DOHH2 (cell line): ENCODE data around the gene OR52R1.

ENCODE experiments used
- H3F3A ChIP-seq: fragments of 200-600 bp; sonication (generic), shearing (Covaris generic); 2 replicates; pipeline ENCODE4 v1.6.0; 2016; ENCODE audit warnings: antibody characterized with exemption, mild to moderate bottlenecking; ENCODE audit not compliant: control insufficient read depth, insufficient read depth
- H3K27ac ChIP-seq: fragments of 200-600 bp; sonication (generic); 2 replicates; pipeline ENCODE4 v1.5.1; 2014; ENCODE audit warnings: low read depth, mild to moderate bottlenecking, low read length, moderate library complexity
- H3K27me3 ChIP-seq: fragments of 200-600 bp; sonication (generic); 2 replicates; pipeline ENCODE4 v1.6.1; 2014; ENCODE audit warnings: mild to moderate bottlenecking, low read length, mixed read lengths; ENCODE audit not compliant: control insufficient read depth
- H3K36me3 ChIP-seq: fragments of 200-600 bp; sonication (generic); 2 replicates; pipeline ENCODE4 v1.6.1; 2014; ENCODE audit warnings: mild to moderate bottlenecking, low read length, moderate library complexity, mixed read lengths; ENCODE audit not compliant: control insufficient read depth
- H3K4me1 ChIP-seq: fragments of 200-600 bp; sonication (generic); 2 replicates; pipeline ENCODE4 v1.6.1; 2014; ENCODE audit warnings: mild to moderate bottlenecking, low read length, mixed read lengths; ENCODE audit not compliant: control insufficient read depth
- H3K4me2 ChIP-seq: fragments of 200-600 bp; sonication (generic); 2 replicates; pipeline ENCODE4 v1.6.0; 2014; ENCODE audit warnings: mild to moderate bottlenecking, low read length, moderate library complexity
- H3K4me3 ChIP-seq: fragments of 200-600 bp; sonication (generic); 2 replicates; pipeline ENCODE4 v1.5.1; 2014; ENCODE audit warnings: mild to moderate bottlenecking, low read length, mixed read lengths
- H3K79me2 ChIP-seq: fragments of 200-600 bp; sonication (generic); 2 replicates; pipeline ENCODE4 v1.6.1; 2014; ENCODE audit warnings: mild to moderate bottlenecking, low read length, mixed read lengths; ENCODE audit not compliant: control insufficient read depth
- H3K9me2 ChIP-seq: fragments of 200-600 bp; sonication (generic); replicated peaks from 2 replicates; pipeline ENCODE4 v1.6.1; 2014; ENCODE audit warnings: mild to moderate bottlenecking, low read length, mixed read lengths; ENCODE audit not compliant: control insufficient read depth
- H3K9me3 ChIP-seq: fragments of 200-600 bp; sonication (generic); 2 replicates; pipeline ENCODE4 v1.6.1; 2014; ENCODE audit warnings: antibody characterized with exemption, low read length, mixed read lengths; ENCODE audit not compliant: control insufficient read depth, insufficient read depth
- H4K20me1 ChIP-seq: fragments of 200-600 bp; sonication (generic); 2 replicates; pipeline ENCODE4 v1.6.0; 2014; ENCODE audit warnings: low read depth, mild to moderate bottlenecking, antibody characterized with exemption, low read length, moderate library complexity; ENCODE audit not compliant: control insufficient read depth, insufficient read depth
- CTCF ChIP-seq: fragments of 200-600 bp; sonication (generic); IDR thresholded peaks from one replicate; pipeline ENCODE4 v1.5.1; 2014; ENCODE audit warnings: antibody characterized with exemption, mild to moderate bottlenecking, low read depth, low read length; ENCODE audit not compliant: poor library complexity, severe bottlenecking
- EZH2phosphoT487 ChIP-seq: fragments of 200-600 bp; sonication (generic); IDR thresholded peaks from 2 replicates; pipeline ENCODE4 v1.6.1; 2017; ENCODE audit warnings: borderline replicate concordance, mild to moderate bottlenecking, antibody characterized with exemption, low read length, moderate library complexity, mixed read lengths

The OR52R1 gene

GRCh38 chr11:4804280-4804679 lies at the start of gene OR52R1:
Gene OR52R1, minus strand, starts transcription at chr11:4804380. Its CDS starts 0 bp downstream, at chr11:4804380.
- Histone ChIP-seq H3K4me1 (no peaks in the 10 kb centered on the region), H3K4me3 (no peak within 1 kb of the TSS), H3K9me2 (no peaks in the 10 kb centered on the region), H3K4me2 (no peak within 1 kb of the TSS), H3K36me3 (no peaks in the 10 kb centered on the region), H3K79me2 (no peaks in the 10 kb centered on the region), H4K20me1 (no peaks in the 10 kb centered on the region), H3K27ac (no peak within 1 kb of the TSS), H3K9me3 (no peaks in the 10 kb centered on the region), H3K27me3 (no peaks in the 10 kb centered on the region), H3F3A (no peaks in the 10 kb centered on the region)
- TF ChIP-seq EZH2phosphoT487 = no peak
- TF ChIP-seq CTCF = no peak

GRCh38 chr11:4851033-4851432 lies 46.9 kb upstream of the OR52R1 start:
- Histone ChIP-seq H3K36me3 (no peaks in the 10 kb centered on the region), H3K9me2 (no peaks in the 10 kb centered on the region), H3K4me2 (no peak overlapping the region), H3K27ac (no peak overlapping the region), H3F3A (no peaks in the 10 kb centered on the region), H3K4me1 (no peaks in the 10 kb centered on the region), H3K27me3 (no peaks in the 10 kb centered on the region), H3K79me2 (no peaks in the 10 kb centered on the region), H3K9me3 (no peaks in the 10 kb centered on the region), H4K20me1 (no peaks in the 10 kb centered on the region), H3K4me3 (no peak overlapping the region)
- TF ChIP-seq CTCF (no peak), EZH2phosphoT487 (no peak)

DNA sequence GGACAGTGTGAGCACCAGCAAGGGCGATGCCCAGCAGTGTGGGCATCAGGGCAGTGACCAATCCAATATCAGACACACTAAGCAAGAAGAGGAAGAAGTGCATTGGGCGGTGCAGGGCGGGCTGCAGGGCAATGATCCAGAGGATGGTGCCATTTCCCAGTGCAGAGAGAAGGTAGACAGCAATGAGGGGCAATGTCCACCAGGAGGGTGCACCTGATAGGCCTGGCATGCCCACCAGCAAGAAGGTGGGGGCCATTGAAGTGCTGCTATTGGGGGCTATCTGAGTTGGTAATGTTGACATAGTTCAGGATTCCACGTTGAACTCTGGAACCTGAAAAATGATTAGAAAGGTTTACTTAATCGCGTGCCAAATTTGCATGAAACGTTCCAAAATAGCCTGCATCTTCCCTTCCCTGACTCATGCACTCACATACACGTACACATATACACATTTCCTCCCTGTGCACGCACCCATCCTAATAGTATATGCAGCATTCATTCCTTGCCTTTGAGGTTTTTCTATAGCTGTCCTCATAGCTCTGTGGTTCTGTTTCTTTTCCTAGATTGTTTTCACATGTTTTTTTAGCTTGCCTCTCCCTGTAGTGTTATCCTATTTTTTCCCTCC lies 44.8 kb upstream of the OR52R1 start, which contains the start of gene OR51S1:
Gene OR51S1 (minus strand): TSS at position 301 of the 625 bp plus-strand sequence. CDS start 0 bp downstream, at position 301.
- Histone ChIP-seq H3K4me3 (no peak within 1 kb of the TSS), H3F3A (no peaks in the 10 kb centered on the region), H3K9me2 (no peaks in the 10 kb centered on the region), H3K27me3 (no peaks in the 10 kb centered on the region), H3K4me1 (no peaks in the 10 kb centered on the region), H3K9me3 (no peaks in the 10 kb centered on the region), H3K36me3 (no peaks in the 10 kb centered on the region), H4K20me1 (no peaks in the 10 kb centered on the region), H3K27ac (no peak within 1 kb of the TSS), H3K4me2 (no peak within 1 kb of the TSS), H3K79me2 (no peaks in the 10 kb centered on the region)
- TF ChIP-seq CTCF (no peak), EZH2phosphoT487 (no peak)
